ENCODE measurements around the gene TBC1D7. TPM values are rescaled to one million over a fixed set of nuclear protein-coding genes. Genes with fewer than 3 reads are reported as not detected.
A peak's percentile ranks its signal among the peaks of the same experiment; 100 is the strongest.

The TBC1D7 gene
- total RNA-seq, 2 experiments from 2014 or later, result 21.3 to 23.8 TPM

- POLR2A ChIA-PET, result interaction anchor here (1.0 kb wide), 2 partner anchors 29 kb away, joined by 3 read pairs; no protein-coding TSS in a partner anchor
- DNase-seq, result peak; percentile 70
- Mint-ChIP-seq H3K9me3 (peaks cover 2% of the 10 kb centered on the region), H3K4me1 (ENCODE audit: low read depth) (peaks cover 40% of the 10 kb centered on the region), H3K27me3 (no peaks in the 10 kb centered on the region), H3K36me3 (ENCODE audit: low read depth) (peaks cover 45% of the 10 kb centered on the region), H3K4me3 (no peak overlapping the region), H3K27ac (peak overlapping the region; percentile 85)
- intact Hi-C loops (cut with micrococcal nuclease), result no loop called here
- TF ChIP-seq CTCF (IDR thresholded peaks at IDR 0.05), result no peak
- no peak for ATAC-seq
- CTCF ChIA-PET, result interaction anchor here (0.7 to 0.9 kb wide), 2 partner anchors 27 to 108 kb away, joined by 3 to 4 read pairs; no protein-coding TSS in a partner anchor
Observed at GRCh38 chr6:13303668-13304017, 24.7 kb downstream of the TBC1D7 start.

- TF ChIP-seq CTCF (IDR thresholded peaks at IDR 0.05), result no peak
- H3K36me3 Mint-ChIP-seq (ENCODE audit: low read depth), result peaks cover 48% of the 10 kb centered on the region
- intact Hi-C loops (cut with micrococcal nuclease), result no loop called here
- peak overlapping the region; percentile 85 for H3K27ac Mint-ChIP-seq
- no peak overlapping the region for H3K4me3 Mint-ChIP-seq
- DNase-seq (peak; percentile 78), ATAC-seq (peak; percentile 92)
- POLR2A ChIA-PET, result interaction anchor here (1.0 to 1.2 kb wide), 3 partner anchors 11 to 29 kb away, joined by 3 to 5 read pairs (median 4); no protein-coding TSS in a partner anchor
- CTCF ChIA-PET, result interaction anchor here (0.6 to 1.9 kb wide), 6 partner anchors 25 to 414 kb away, joined by 3 to 6 read pairs (median 4); partner anchors contain the start of gene TBC1D7
- peaks cover 40% of the 10 kb centered on the region for H3K4me1 Mint-ChIP-seq (ENCODE audit: low read depth)
- no peaks in the 10 kb centered on the region for H3K27me3 Mint-ChIP-seq
- peaks cover 2% of the 10 kb centered on the region for H3K9me3 Mint-ChIP-seq
Observed at GRCh38 chr6:13302751-13303667, 25.3 kb downstream of the TBC1D7 start.

GRCh38 chr6:13302291-13302690 is 26.0 kb downstream of the TBC1D7 start:
- no peak for DNase-seq

GRCh38 chr6:13300643-13301590 is 27.4 kb downstream of the TBC1D7 start:
- no peak for ATAC-seq
- ChIA-PET CTCF (no interaction called here), POLR2A (interaction anchor here (0.9 kb wide), 1 partner anchor 274 kb away, joined by 3 read pairs; no protein-coding TSS in a partner anchor)

More at GRCh38 chr6:13302291-13302690, 26.0 kb downstream of the TBC1D7 start:
- ChIA-PET CTCF (interaction anchor here (0.6 to 1.9 kb wide), 5 partner anchors 13 to 413 kb away, joined by 3 to 6 read pairs (median 3); partner anchors contain the start of gene TBC1D7), POLR2A (interaction anchor here (1.2 kb wide), 2 partner anchors 12 to 19 kb away, joined by 4 to 5 read pairs; no protein-coding TSS in a partner anchor)
- peaks cover 2% of the 10 kb centered on the region for H3K9me3 Mint-ChIP-seq
- H3K4me1 Mint-ChIP-seq (ENCODE audit: low read depth), result peaks cover 38% of the 10 kb centered on the region
- ATAC-seq, result no peak
- peak overlapping the region; percentile 85 for H3K27ac Mint-ChIP-seq
- H3K4me3 Mint-ChIP-seq, result no peak overlapping the region
- no peak for TF ChIP-seq CTCF (IDR thresholded peaks at IDR 0.05)
- intact Hi-C loops (cut with micrococcal nuclease), result no loop called here
- H3K27me3 Mint-ChIP-seq, result no peaks in the 10 kb centered on the region
- H3K36me3 Mint-ChIP-seq (ENCODE audit: low read depth), result peaks cover 46% of the 10 kb centered on the region

More at GRCh38 chr6:13300643-13301590, 27.4 kb downstream of the TBC1D7 start:
- H3K4me3 Mint-ChIP-seq, result no peak overlapping the region
- DNase-seq, result no peak
- intact Hi-C loops (cut with micrococcal nuclease), result no loop called here
- no peaks in the 10 kb centered on the region for H3K27me3 Mint-ChIP-seq
- no peak for TF ChIP-seq CTCF (IDR thresholded peaks at IDR 0.05)
- peaks cover 37% of the 10 kb centered on the region for H3K36me3 Mint-ChIP-seq (ENCODE audit: low read depth)
- peaks cover 2% of the 10 kb centered on the region for H3K9me3 Mint-ChIP-seq
- peak overlapping the region; percentile 43 for H3K27ac Mint-ChIP-seq
- H3K4me1 Mint-ChIP-seq (ENCODE audit: low read depth), result peaks cover 32% of the 10 kb centered on the region

Measured in activated CD8-positive, alpha-beta T cell treated with anti-CD3 and anti-CD28 coated beads for 36 hours (primary cell).